Measurements from ENCODE around the gene FLAD1. TPM values are rescaled to one million over a fixed set of nuclear protein-coding genes. Genes with fewer than 3 reads are reported as not detected.
"Not testable (repeated sequence)": the region's sequence is repeated elsewhere in the genome, so short reads cannot be mapped to it uniquely, and the experiment has no call there.

Gene FLAD1
- total RNA-seq, 2 donors from 2014 or later, result 33.2 to 34.7 TPM

DNA sequence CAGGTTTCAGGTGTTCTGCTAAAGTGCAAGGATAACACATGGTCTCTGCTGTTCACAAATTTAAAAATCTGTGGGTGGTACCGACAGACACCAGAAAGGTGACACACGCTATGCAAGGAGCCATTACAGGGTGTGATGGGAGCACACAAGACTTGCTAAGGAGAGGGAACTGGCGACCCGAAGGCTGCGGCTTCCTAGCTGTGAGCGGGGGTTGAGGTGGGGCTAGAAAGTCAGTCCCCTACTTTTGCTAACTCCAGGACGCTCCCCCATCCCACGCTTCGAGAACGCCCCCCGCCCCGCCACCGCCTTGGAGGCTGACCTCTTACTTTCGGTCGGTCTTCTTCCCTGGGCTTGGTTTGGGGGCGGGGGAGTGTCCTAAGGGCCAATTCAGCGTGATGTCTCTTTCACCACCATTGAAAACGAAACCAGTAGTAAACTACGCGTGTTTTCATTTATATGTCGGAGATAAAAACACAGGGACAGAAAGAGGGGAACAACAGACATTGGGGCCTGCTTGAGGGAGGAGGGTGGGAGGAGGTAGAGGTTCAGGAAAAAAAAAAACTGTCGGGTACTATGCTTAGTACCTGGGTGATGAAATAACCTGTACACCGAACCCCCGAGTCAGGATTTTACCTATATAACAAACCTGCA lies 7.6 kb upstream of the FLAD1 start:
- H3K4me1 Mint-ChIP-seq, result peaks cover 25% of the 10 kb centered on the region
- H3K27me3 Mint-ChIP-seq, result no peaks in the 10 kb centered on the region
- no peaks in the 10 kb centered on the region for H3K9me3 ChIP-seq (ENCODE audit: control insufficient read depth, low read length, poor library complexity, severe bottlenecking)
- DNase-seq (peak in 1 of 3 donors; percentile 37), ATAC-seq (no peak)
- no peak overlapping the region for H3K27ac Mint-ChIP-seq
- no peaks in the 10 kb centered on the region for H3K36me3 Mint-ChIP-seq (ENCODE audit: low read depth)
- no peak overlapping the region for H3K4me3 Mint-ChIP-seq

DNA sequence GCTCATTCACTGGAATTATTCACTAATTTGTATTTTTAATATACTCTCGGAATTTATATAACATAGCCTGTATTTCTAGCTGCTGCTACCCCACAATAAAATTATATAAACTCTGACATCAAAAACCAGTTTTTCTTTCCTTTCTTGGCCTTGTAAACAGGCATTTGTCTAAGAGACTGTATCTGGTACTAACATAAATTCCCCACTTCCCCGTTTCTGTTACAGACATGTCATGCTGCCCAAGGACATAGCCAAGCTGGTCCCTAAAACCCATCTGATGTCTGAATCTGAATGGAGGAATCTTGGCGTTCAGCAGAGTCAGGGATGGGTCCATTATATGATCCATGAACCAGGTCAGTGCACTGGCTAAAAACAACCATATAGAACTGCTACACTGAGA lies 5.4 kb upstream of the FLAD1 start:
- not testable (repeated sequence) for H3K27ac Mint-ChIP-seq; ATAC-seq; DNase-seq; H3K9me3 ChIP-seq (ENCODE audit: control insufficient read depth, low read length, poor library complexity, severe bottlenecking); H3K4me1 Mint-ChIP-seq; H3K27me3 Mint-ChIP-seq; H3K4me3 Mint-ChIP-seq; H3K36me3 Mint-ChIP-seq (ENCODE audit: low read depth)

DNA sequence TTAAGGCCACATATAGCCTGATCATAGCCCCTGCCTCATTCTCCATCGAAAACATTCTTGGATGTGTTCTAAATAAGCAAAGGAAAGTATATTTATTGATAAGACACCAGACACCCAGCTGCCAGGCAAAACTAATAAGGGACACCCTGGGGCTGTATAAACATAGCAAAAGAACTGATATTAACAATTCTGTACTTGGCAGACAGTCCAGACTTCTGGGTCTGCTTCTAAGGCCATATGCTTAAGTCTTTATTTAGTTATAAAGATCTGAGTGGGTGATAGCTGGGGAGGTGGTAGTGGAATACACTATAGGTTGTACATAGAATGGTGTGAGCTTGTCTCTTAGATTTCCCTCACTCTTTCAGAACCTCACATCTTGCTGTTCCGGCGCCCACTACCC lies 4.8 kb upstream of the FLAD1 start:
- DNase-seq (no peak), ATAC-seq (no peak)
- peaks cover 5% of the 10 kb centered on the region for H3K4me1 Mint-ChIP-seq
- H3K36me3 Mint-ChIP-seq (ENCODE audit: low read depth), result no peaks in the 10 kb centered on the region
- H3K4me3 Mint-ChIP-seq, result no peak overlapping the region
- no peaks in the 10 kb centered on the region for H3K27me3 Mint-ChIP-seq
- H3K27ac Mint-ChIP-seq, result no peak overlapping the region
- no peaks in the 10 kb centered on the region for H3K9me3 ChIP-seq (ENCODE audit: control insufficient read depth, low read length, poor library complexity, severe bottlenecking)

DNA sequence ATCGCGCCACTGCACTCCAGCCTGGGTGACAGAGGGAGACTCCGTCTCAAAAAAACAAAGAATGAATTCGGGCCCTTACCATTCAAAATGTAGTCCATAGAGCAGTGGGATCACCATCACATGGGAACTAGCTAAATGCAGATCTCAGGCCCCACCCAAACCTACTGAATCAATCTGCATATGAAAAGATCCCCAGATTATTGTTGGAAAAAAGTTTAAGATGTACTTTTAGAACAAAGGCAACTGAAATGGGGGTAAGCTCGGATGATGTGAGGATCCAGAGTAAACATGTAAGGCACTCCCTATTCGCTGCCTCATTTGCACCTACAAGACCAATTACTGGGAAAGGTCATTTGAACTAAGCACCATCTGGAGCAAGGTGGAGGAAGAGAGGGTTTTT lies 803 bp upstream of the FLAD1 start:
- DNase-seq, result no peak
- Mint-ChIP-seq H3K27me3 (no peaks in the 10 kb centered on the region), H3K4me1 (peaks cover 14% of the 10 kb centered on the region), H3K27ac (no peak overlapping the region), H3K36me3 (ENCODE audit: low read depth) (no peaks in the 10 kb centered on the region), H3K4me3 (no peak overlapping the region)
- no peaks in the 10 kb centered on the region for H3K9me3 ChIP-seq (ENCODE audit: control insufficient read depth, low read length, poor library complexity, severe bottlenecking)
- no peak for ATAC-seq

DNA sequence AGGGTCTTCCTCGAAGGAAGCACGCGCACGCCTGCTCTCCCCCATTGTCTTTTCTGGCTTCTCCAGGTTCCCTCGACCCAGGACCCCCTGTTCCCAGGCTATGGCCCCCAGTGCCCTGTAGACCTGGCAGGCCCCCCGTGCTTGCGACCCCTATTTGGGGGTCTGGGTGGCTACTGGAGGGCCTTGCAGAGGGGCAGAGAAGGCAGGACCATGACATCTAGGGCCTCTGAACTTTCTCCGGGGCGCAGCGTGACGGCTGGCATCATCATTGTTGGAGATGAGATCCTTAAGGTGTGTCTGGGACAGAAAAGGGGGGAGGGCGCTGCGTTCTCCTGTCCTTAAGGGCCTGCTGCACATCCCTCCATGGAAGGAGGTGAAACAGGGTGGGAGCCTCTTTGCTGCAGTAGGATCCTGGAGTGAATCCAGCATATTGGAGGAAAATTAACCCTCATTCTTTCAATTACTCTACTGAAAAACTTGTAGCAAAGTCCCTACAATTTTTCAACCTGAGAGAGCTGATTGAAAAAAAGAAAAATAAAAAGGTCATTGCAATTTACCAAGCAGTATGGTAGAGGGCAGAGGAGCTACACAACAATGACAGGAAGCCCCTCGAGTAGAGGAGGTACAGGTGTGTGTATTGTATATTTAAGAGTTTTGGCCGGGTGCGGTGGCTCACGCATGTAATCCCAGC lies 777 bp downstream of the FLAD1 start:
- H3K27ac Mint-ChIP-seq, result no peak overlapping the region
- DNase-seq (no peak), ATAC-seq (no peak)
- H3K4me1 Mint-ChIP-seq, result peaks cover 14% of the 10 kb centered on the region
- no peaks in the 10 kb centered on the region for H3K27me3 Mint-ChIP-seq
- H3K4me3 Mint-ChIP-seq, result no peak overlapping the region
- H3K9me3 ChIP-seq (ENCODE audit: control insufficient read depth, low read length, poor library complexity, severe bottlenecking), result no peaks in the 10 kb centered on the region
- H3K36me3 Mint-ChIP-seq (ENCODE audit: low read depth), result no peaks in the 10 kb centered on the region

DNA sequence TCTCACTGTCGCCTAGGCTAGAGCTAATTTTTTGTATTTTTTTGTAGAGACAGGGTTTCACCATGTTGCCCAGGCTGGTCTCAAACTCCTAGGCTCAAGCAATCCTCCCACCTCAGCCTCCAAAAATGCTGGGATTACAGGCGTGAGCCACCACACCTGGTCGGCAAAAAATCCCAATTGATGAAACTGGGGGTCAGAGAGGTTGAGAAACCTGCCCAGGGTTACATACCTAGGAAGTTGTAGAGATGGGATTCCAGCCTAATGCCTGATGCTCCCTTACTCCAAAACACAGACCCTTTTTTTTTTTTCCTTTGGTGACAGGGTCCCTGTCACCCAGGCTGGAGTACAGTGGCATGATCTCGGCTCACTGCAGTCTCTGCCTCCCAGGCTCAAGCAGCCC lies 3.6 kb downstream of the FLAD1 start:
- not testable (repeated sequence) for H3K4me3 Mint-ChIP-seq; ATAC-seq; H3K27me3 Mint-ChIP-seq; H3K27ac Mint-ChIP-seq; H3K9me3 ChIP-seq (ENCODE audit: control insufficient read depth, low read length, poor library complexity, severe bottlenecking); DNase-seq; H3K36me3 Mint-ChIP-seq (ENCODE audit: low read depth)
- H3K4me1 Mint-ChIP-seq, result peaks cover 20% of the 10 kb centered on the region

DNA sequence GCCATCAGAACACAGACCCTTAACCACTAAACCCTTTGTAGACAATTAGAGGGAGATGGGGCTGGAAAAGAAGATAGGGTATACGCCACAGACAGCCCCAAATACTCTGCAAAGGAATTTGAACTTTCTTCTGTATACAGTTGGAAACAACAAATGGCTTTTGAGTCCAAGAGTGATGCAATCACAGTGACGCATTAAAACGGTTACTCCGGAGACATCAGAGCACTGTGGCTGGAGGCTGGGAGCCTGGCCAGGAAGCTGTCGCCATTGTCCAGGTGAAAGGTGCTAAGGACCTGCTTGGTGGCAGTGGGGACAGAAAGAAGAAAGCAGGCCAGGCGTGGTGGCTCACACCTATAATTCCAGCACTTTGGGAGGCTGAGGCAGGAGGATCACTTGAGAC lies 4.2 kb downstream of the FLAD1 start:
- no peaks in the 10 kb centered on the region for H3K9me3 ChIP-seq (ENCODE audit: control insufficient read depth, low read length, poor library complexity, severe bottlenecking)
- H3K4me1 Mint-ChIP-seq, result peaks cover 20% of the 10 kb centered on the region
- H3K36me3 Mint-ChIP-seq (ENCODE audit: low read depth), result peaks cover 2% of the 10 kb centered on the region
- DNase-seq (no peak), ATAC-seq (no peak)
- no peaks in the 10 kb centered on the region for H3K27me3 Mint-ChIP-seq
- no peak overlapping the region for H3K4me3 Mint-ChIP-seq
- no peak overlapping the region for H3K27ac Mint-ChIP-seq

DNA sequence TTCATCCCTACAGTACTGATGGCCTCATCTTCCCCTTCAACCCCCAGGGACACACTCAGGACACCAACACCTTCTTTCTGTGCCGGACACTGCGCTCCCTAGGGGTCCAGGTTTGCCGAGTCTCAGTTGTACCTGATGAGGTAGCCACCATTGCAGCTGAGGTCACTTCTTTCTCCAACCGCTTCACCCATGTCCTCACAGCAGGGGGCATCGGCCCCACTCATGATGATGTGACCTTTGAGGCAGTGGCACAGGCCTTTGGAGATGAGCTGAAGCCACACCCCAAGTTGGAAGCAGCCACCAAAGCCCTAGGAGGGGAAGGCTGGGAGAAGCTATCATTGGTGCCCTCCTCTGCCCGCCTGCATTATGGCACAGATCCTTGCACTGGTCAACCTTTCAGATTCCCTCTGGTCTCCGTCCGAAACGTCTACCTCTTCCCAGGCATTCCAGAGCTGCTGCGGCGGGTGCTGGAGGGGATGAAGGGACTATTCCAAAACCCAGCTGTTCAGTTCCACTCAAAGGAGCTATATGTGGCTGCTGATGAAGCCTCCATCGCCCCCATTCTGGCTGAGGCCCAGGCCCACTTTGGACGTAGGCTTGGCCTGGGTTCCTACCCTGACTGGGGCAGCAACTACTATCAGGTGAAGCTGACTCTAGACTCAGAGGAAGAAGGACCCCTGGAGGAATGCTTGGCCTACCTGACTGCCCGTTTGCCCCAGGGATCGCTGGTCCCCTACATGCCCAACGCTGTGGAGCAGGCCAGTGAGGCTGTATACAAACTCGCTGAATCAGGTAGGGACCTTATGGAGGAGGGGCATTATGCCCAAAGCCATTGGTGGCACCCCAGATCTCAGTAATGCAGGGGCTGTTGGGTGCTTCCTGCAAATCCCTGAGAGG lies 5.2 kb downstream of the FLAD1 start:
- H3K4me3 Mint-ChIP-seq, result no peak overlapping the region
- peak overlapping the region; percentile 32 for H3K27ac Mint-ChIP-seq
- no peak for DNase-seq
- H3K4me1 Mint-ChIP-seq, result peaks cover 21% of the 10 kb centered on the region
- no peaks in the 10 kb centered on the region for H3K27me3 Mint-ChIP-seq
- H3K36me3 Mint-ChIP-seq (ENCODE audit: low read depth), result peaks cover 2% of the 10 kb centered on the region
- H3K9me3 ChIP-seq (ENCODE audit: control insufficient read depth, low read length, poor library complexity, severe bottlenecking), result no peaks in the 10 kb centered on the region
- ATAC-seq, result no peak

DNA sequence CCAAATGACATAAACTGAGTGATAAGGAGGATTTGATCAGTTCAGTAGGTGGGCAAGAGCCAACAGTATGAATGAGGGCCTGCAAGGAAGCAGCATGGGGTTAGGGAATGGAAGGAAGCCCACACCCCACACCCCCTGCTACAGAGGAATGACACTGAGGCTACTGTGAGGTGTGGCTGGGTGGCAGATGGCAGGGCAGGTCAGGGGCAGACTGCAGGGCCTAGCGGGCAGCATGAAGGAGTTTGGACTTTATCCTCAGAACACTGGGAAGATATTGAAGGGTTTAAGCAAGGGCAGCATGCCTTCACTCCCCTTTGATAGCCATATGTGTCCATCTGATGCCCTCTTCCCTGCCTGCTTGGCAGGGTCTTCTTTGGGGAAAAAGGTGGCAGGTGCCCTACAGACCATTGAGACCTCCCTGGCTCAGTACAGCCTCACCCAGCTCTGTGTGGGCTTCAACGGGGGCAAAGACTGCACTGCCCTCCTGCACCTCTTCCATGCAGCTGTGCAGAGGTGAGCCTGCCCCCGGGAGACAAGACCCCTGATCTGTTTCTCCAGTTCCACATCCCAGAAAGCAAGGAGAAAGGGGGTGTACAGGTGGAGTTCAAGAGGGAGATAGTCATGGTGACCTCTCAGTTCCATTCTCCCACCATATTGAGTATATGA lies 6.2 kb downstream of the FLAD1 start:
- no peak for DNase-seq
- Mint-ChIP-seq H3K36me3 (ENCODE audit: low read depth) (peaks cover 2% of the 10 kb centered on the region), H3K27ac (peak overlapping the region; percentile 53), H3K27me3 (no peaks in the 10 kb centered on the region), H3K4me1 (peaks cover 15% of the 10 kb centered on the region), H3K4me3 (no peak overlapping the region)
- no peaks in the 10 kb centered on the region for H3K9me3 ChIP-seq (ENCODE audit: control insufficient read depth, low read length, poor library complexity, severe bottlenecking)
- no peak for ATAC-seq

DNA sequence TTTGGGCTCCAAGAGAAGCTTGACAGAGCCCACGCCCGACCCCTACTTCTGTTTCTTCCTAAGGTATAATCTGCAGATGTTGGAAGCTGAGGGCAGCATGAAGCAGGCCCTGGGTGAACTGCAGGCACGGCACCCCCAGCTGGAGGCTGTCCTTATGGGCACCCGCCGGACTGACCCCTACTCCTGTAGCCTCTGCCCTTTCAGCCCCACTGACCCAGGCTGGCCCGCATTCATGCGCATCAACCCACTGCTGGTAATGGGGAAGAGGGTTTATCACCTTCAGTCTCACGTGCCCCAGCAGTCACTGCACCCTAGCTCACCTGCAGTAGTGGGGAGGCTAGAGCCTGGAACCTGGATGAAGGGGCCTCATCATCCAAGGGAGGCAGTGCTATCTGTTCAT lies 7.1 kb downstream of the FLAD1 start:
- Mint-ChIP-seq H3K27ac (peak overlapping the region; percentile 53), H3K36me3 (ENCODE audit: low read depth) (peaks cover 2% of the 10 kb centered on the region), H3K4me3 (no peak overlapping the region), H3K4me1 (peaks cover 15% of the 10 kb centered on the region), H3K27me3 (no peaks in the 10 kb centered on the region)
- DNase-seq (no peak), ATAC-seq (no peak)
- no peaks in the 10 kb centered on the region for H3K9me3 ChIP-seq (ENCODE audit: control insufficient read depth, low read length, poor library complexity, severe bottlenecking)

DNA sequence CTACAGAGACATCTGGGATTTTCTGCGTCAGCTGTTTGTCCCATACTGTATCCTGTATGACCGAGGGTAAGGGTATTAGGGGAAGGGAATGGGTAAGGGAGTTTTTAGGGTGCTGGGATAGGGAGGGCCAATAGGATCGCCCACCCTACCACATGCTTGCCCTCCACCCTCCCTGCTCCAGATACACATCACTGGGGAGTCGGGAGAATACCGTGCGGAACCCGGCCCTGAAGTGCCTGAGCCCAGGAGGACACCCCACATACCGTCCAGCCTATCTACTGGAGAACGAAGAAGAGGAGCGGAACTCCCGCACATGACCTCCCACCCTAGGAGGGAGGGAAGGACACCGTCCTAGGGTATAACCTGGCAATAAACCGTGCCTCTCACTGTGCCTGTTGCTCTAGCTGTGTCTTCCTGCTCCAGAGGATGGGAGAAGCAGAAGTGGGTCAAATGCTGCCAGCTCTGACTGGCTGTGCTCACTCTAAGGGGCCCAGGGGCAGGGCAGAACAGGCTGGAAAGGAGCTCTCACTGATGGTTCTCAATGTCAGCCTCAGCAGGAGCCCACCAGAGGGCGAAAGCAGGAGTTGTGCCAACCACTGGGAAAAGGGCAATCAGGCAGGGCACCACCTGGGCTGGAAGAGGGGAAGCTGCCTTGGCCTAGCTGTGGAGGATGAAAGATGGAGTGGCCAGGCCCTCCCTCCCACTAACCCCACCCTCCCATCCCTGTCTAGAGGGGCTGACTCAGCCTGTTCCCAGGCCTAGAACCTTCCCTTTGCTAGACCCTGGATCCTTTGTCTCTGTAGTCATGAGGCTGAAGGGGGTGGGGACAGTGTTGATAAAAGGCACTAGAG lies 9.8 kb downstream of the FLAD1 start:
- peaks cover 2% of the 10 kb centered on the region for H3K36me3 Mint-ChIP-seq (ENCODE audit: low read depth)
- H3K27me3 Mint-ChIP-seq, result no peaks in the 10 kb centered on the region
- ATAC-seq (no peak), DNase-seq (no peak)
- peaks cover 28% of the 10 kb centered on the region for H3K4me1 Mint-ChIP-seq
- no peak overlapping the region for H3K27ac Mint-ChIP-seq
- H3K4me3 Mint-ChIP-seq, result no peak overlapping the region
- H3K9me3 ChIP-seq (ENCODE audit: control insufficient read depth, low read length, poor library complexity, severe bottlenecking), result no peaks in the 10 kb centered on the region

DNA sequence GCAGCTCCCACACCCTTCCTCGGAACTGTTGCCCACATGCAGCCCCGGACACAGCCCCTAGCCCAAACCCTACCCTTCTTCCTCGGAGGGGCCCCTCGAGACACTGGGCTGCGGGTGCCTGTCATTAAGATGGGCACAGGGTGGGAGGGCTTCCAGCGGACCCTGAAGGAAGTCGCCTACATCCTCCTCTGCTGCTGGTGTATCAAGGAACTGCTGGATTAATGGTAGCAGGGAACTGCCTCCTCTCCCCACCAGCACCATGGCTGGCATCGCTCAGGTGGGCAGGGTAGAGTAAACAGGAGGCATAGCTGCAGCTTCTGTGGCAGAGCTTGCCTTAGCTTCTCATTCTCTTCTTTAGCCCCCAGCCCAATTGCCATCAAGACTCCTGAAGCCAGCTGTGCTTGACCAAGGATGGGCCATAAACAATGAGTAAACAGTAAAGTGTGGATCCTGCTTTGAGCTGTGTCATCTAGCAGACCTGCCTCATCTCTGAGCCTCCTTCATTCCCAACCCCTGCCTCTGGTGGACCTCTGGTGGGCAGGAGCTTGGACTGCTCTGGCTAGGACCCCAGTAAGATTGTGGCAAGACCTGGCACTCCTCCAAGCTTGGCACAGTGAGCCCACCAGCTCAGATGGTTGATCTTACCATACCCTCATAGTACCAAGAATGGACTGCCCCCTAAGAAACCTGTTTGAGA lies 10.6 kb downstream of the FLAD1 start, which contains the start of gene LENEP:
Gene LENEP, plus strand, starts transcription at position 15 of the 697 bp plus-strand sequence. Its CDS starts 22 bp downstream, at position 37.
- no peaks in the 10 kb centered on the region for H3K9me3 ChIP-seq (ENCODE audit: control insufficient read depth, low read length, poor library complexity, severe bottlenecking)
- Mint-ChIP-seq H3K27ac (no peak within 1 kb of the TSS), H3K27me3 (no peaks in the 10 kb centered on the region), H3K4me1 (peaks cover 29% of the 10 kb centered on the region), H3K36me3 (ENCODE audit: low read depth) (peaks cover 2% of the 10 kb centered on the region), H3K4me3 (no peak within 1 kb of the TSS)
- no peak for DNase-seq
- ATAC-seq, result no peak

Data from T-helper 17 cell (primary cell).